SK-N-SH (cell line): ENCODE measurements around the gene PIAS2. TPM values are rescaled to one million over a fixed set of nuclear protein-coding genes. Genes with fewer than 3 reads are reported as not detected.

ENCODE experiments used
- CTCF ChIA-PET: fragments of 300-600, 350-600 bp; formaldehyde crosslinking; extraction: SDS; loops from one replicate; lab custom pipeline; 2021; lab: Yijun Ruan, JAX
- POLR2A ChIA-PET: fragments of 350-600 bp; sonication (Branson Sonifier 250); formaldehyde crosslinking; extraction: SDS; loops from one replicate; lab custom pipeline; 2020; ENCODE audit warnings: antibody characterized with exemption, inconsistent platforms; lab: Yijun Ruan, JAX
- DNase-seq: peaks from one replicate; pipeline ENCODE4 v3.0.0; 2012
- H2AFZ ChIP-seq: fragments of 200-600 bp; sonication (generic); 2 replicates; pipeline ENCODE4 v1.8.1; 2016; ENCODE audit warnings: antibody characterized with exemption, mild to moderate bottlenecking, low read depth
- H3F3A ChIP-seq: fragments of 200-600 bp; sonication (generic); replicated peaks from 2 replicates; pipeline ENCODE3; 2016; ENCODE audit warnings: antibody characterized with exemption, mild to moderate bottlenecking; ENCODE audit not compliant: insufficient read depth
- H3K27ac ChIP-seq, 2 experiments: fragments of 200-500 bp in 1 of 2; fragments of 200-600 bp in 1 of 2; sonication (Bioruptor generic) in 1 of 2; sonication (generic), shearing (Covaris generic) in 1 of 2; 2 replicates each; pipeline versions ENCODE4 v1.5.1 to v1.6.1; 2014 to 2016; ENCODE audit warnings: low read depth in 2 of 2, inconsistent platforms in 1 of 2, low read length in 1 of 2, mild to moderate bottlenecking in 1 of 2, mixed read lengths in 1 of 2
- H3K27me3 ChIP-seq: fragments of 200-600 bp; sonication (generic), shearing (Covaris generic); 2 replicates; pipeline ENCODE4 v1.6.1; 2016; ENCODE audit warnings: mixed run types; ENCODE audit not compliant: insufficient read depth
- H3K36me3 ChIP-seq, 2 experiments: fragments of 200-500 bp in 1 of 2; fragments of 200-600 bp in 1 of 2; sonication (Bioruptor generic) in 1 of 2; sonication (generic) in 1 of 2; replicated peaks in 1 of 2; 2 replicates each; pipeline versions ENCODE3 to v1.5.1; 2014 to 2016; ENCODE audit warnings: low read length in 1 of 2, mild to moderate bottlenecking in 1 of 2; ENCODE audit not compliant: insufficient read depth in 2 of 2, control insufficient read depth in 1 of 2
- H3K4me1 ChIP-seq, 2 experiments: fragments of 200-500 bp in 1 of 2; fragments of 200-600 bp in 1 of 2; sonication (Bioruptor generic) in 1 of 2; sonication (generic), shearing (Covaris generic) in 1 of 2; 2 replicates each; pipeline versions ENCODE4 v1.5.1 to v1.6.1; 2014 to 2016; ENCODE audit warnings: low read depth in 1 of 2, low read length in 1 of 2, mixed run types in 1 of 2; ENCODE audit not compliant: insufficient read depth in 2 of 2, control insufficient read depth in 1 of 2
- H3K4me2 ChIP-seq: fragments of 200-600 bp; sonication (generic), shearing (Covaris generic); 2 replicates; pipeline ENCODE4 v1.6.1; 2017; ENCODE audit warnings: mixed run types
- H3K4me3 ChIP-seq, 2 experiments: fragments of 200-500 bp in 1 of 2; fragments of 200-600 bp in 1 of 2; sonication (Bioruptor generic) in 1 of 2; sonication (generic), shearing (Covaris generic) in 1 of 2; 2 replicates each; pipeline versions ENCODE4 v1.5.1 to v1.8.1; 2014 to 2016; ENCODE audit warnings: low read depth in 2 of 2, inconsistent platforms in 1 of 2, low read length in 1 of 2, mild to moderate bottlenecking in 1 of 2, mixed read lengths in 1 of 2, moderate library complexity in 1 of 2
- H3K79me2 ChIP-seq: fragments of 200-600 bp; sonication (generic); 2 replicates; pipeline ENCODE4 v1.8.1; 2017; ENCODE audit warnings: mild to moderate bottlenecking; ENCODE audit not compliant: insufficient read depth
- H3K9ac ChIP-seq: fragments of 200-600 bp; sonication (generic); 2 replicates; pipeline ENCODE4 v1.6.1; 2017; ENCODE audit warnings: mixed run types
- H3K9me2 ChIP-seq: fragments of 200-600 bp; sonication (generic); 2 replicates; pipeline ENCODE4 v1.6.1; 2017; ENCODE audit warnings: mixed run types
- H3K9me3 ChIP-seq: fragments of 200-600 bp; sonication (generic); 2 replicates; pipeline ENCODE4 v1.6.1; 2017; ENCODE audit warnings: mixed run types, mild to moderate bottlenecking, moderate library complexity
- H4K20me1 ChIP-seq: fragments of 200-600 bp; sonication (generic); 2 replicates; pipeline ENCODE4 v1.6.1; 2017; ENCODE audit warnings: mild to moderate bottlenecking, mixed run types; ENCODE audit not compliant: insufficient read depth
- CHD2 ChIP-seq: fragments of 150-350 bp; IDR thresholded peaks from 2 replicates; pipeline ENCODE4 v1.6.1; 2018; ENCODE audit warnings: low read length; ENCODE audit not compliant: partially characterized antibody
- CTCF ChIP-seq: fragments of 200-600 bp; sonication (generic); IDR thresholded peaks from 2 replicates; pipeline ENCODE4 v1.6.1; 2017; ENCODE audit warnings: antibody characterized with exemption, mild to moderate bottlenecking, moderate library complexity
- ELF1 ChIP-seq: IDR thresholded peaks from 2 replicates; pipeline ENCODE4 v1.4.0; 2012
- EP300 ChIP-seq, 2 experiments: IDR thresholded peaks; 2 replicates each; pipeline versions ENCODE4 v1.4.0 to v1.6.1; 2012; ENCODE audit warnings: borderline replicate concordance in 1 of 2, low read depth in 1 of 2, low read length in 1 of 2
- EZH2phosphoT487 ChIP-seq: fragments of 200-600 bp; sonication (generic); IDR thresholded peaks from 2 replicates; pipeline ENCODE4 v1.6.1; 2017; ENCODE audit warnings: low read depth, mixed run types, mild to moderate bottlenecking, antibody characterized with exemption, moderate library complexity, borderline replicate concordance
- FOSL2 ChIP-seq: IDR thresholded peaks from 2 replicates; pipeline ENCODE4 v1.4.0; 2012; ENCODE audit warnings: low read depth, mild to moderate bottlenecking, moderate library complexity, borderline replicate concordance
- GATA2 ChIP-seq: sonication (generic); formaldehyde crosslinking; IDR thresholded peaks from 2 replicates; pipeline ENCODE4 v1.5.0; 2020; ENCODE audit warnings: mild to moderate bottlenecking, missing genetic modification reagents
- MAX ChIP-seq: IDR thresholded peaks from 2 replicates; pipeline ENCODE4 v1.4.0; 2012; ENCODE audit warnings: low read depth
- MEF2A ChIP-seq: IDR thresholded peaks from 2 replicates; pipeline ENCODE4 v1.4.0; 2012; ENCODE audit warnings: low read depth, borderline replicate concordance
- NFIC ChIP-seq: IDR thresholded peaks from 2 replicates; pipeline ENCODE4 v1.4.0; 2012; ENCODE audit warnings: borderline replicate concordance
- PBX3 ChIP-seq: IDR thresholded peaks from 2 replicates; pipeline ENCODE4; 2012
- RAD21 ChIP-seq: IDR thresholded peaks from 2 replicates; pipeline ENCODE4 v1.6.1; 2012; ENCODE audit warnings: mild to moderate bottlenecking, low read length
- TAF1 ChIP-seq: IDR thresholded peaks from 2 replicates; pipeline ENCODE4 v1.6.1; 2012; ENCODE audit warnings: low read depth, mild to moderate bottlenecking, low read length, moderate library complexity, borderline replicate concordance
- TCF12 ChIP-seq: IDR thresholded peaks from 2 replicates; pipeline ENCODE4 v1.4.0; 2012
- USF1 ChIP-seq: IDR thresholded peaks from 2 replicates; pipeline ENCODE4 v1.4.0; 2012; ENCODE audit warnings: low read depth, borderline replicate concordance
- USF2 ChIP-seq: fragments of 150-350 bp; IDR thresholded peaks from 2 replicates; pipeline ENCODE4 v1.6.1; 2017; ENCODE audit warnings: antibody characterized with exemption, low read length, low read depth, borderline replicate concordance
- WGBS: methylation state at CpG from one replicate; pipeline ENCODE4 v1.1.6; 2017; ENCODE audit warnings: low lambda C conversion rate; 5-methylcytosine and 5-hydroxymethylcytosine counted together
- polyA plus RNA-seq, 3 experiments: library from polyadenylated mRNA; depleted of rRNA; stranded (reverse); fragments of >200 nt; gene quantifications; 2 replicates each; pipeline ENCODE4 v1.2.3, GENCODE V29; 2012

PIAS2 gene
- polyA plus RNA-seq, 1 of the 3 experiments (the other 2 are of a cell fraction) = 9.0 TPM

- TF ChIP-seq CTCF (no peak), NFIC (no peak), RAD21 (no peak), TAF1 (no peak), ELF1 (no peak), EZH2phosphoT487 (no peak), CHD2 (no peak), GATA2 (CRISPR knock-in tag) (no peak), TCF12 (no peak), USF2 (no peak), USF1 (no peak), PBX3 (no peak), MEF2A (no peak)
- Histone ChIP-seq H3K4me2 (no peak overlapping the region), H3K79me2 (no peaks in the 10 kb centered on the region), H3K27me3 (no peaks in the 10 kb centered on the region), H3K27ac (no peak overlapping the region), H2AFZ (no peak overlapping the region), H4K20me1 (no peaks in the 10 kb centered on the region), H3F3A (no peaks in the 10 kb centered on the region), H3K36me3 (no peaks in the 10 kb centered on the region), H3K4me3 (no peak overlapping the region), H3K4me1 (peaks cover 0 to 5% of the 10 kb centered on the region in 2 experiments; a peak in 1 of 4 replicates), H3K9me3 (no peaks in the 10 kb centered on the region), H3K9me2 (no peaks in the 10 kb centered on the region), H3K9ac (no peak overlapping the region)
- POLR2A ChIA-PET = no interaction called here
- CTCF ChIA-PET = no interaction called here
- DNase-seq = no peak
- 59% methylated on average over 5 of the region's 5 CpGs for WGBS
Measured at GRCh38 chr18:46772357-46772756, 144.9 kb downstream of the PIAS2 start.

GRCh38 chr18:46771141-46771540 is 146.2 kb downstream of the PIAS2 start:
- Histone ChIP-seq H3K36me3 (no peaks in the 10 kb centered on the region), H3F3A (no peaks in the 10 kb centered on the region), H3K9me3 (no peaks in the 10 kb centered on the region), H3K79me2 (no peaks in the 10 kb centered on the region), H4K20me1 (no peaks in the 10 kb centered on the region), H3K9me2 (no peaks in the 10 kb centered on the region), H3K27me3 (no peaks in the 10 kb centered on the region), H3K27ac (no peak overlapping the region), H3K9ac (no peak overlapping the region), H3K4me1 (peaks cover 0 to 5% of the 10 kb centered on the region in 2 experiments; a peak in 1 of 4 replicates), H3K4me3 (no peak overlapping the region), H3K4me2 (no peak overlapping the region), H2AFZ (no peak overlapping the region)
- ChIA-PET CTCF (interaction anchor here (1.3 kb wide), 1 partner anchor 8 kb away, joined by 4 read pairs; no protein-coding TSS in a partner anchor), POLR2A (no interaction called here)
- TF ChIP-seq FOSL2 (no peak), EP300 (IDR thresholded peaks at IDR 0.05; ENCODE audit: borderline replicate concordance in 1 of 2, low read depth in 1 of 2, low read length in 1 of 2) (no peak), GATA2 (CRISPR knock-in tag) (no peak), NFIC (no peak), TAF1 (no peak), MAX (no peak)
- WGBS = 65% methylated on average over 3 of the region's 3 CpGs
- DNase-seq = no peak
